GM18520 (cell line): ENCODE results near the gene IL9.

Experiments used
- ATAC-seq: cut with Tn5 transposase; IDR thresholded peaks from one replicate; pipeline ENCODE4 v1.9.1; 2021; ENCODE audit not compliant: unreplicated experiment

IL9 gene

GRCh38 chr5:135891791-135892190 lies 3.9 kb downstream of the IL9 start:
- no peak for ATAC-seq

GRCh38 chr5:135891268-135891667 lies 4.4 kb downstream of the IL9 start:
- no peak for ATAC-seq

GRCh38 chr5:135890867-135891266 lies 4.8 kb downstream of the IL9 start:
- peak; percentile 79 for ATAC-seq

- no peak for ATAC-seq
These were observed 5.3 kb downstream of the IL9 start for GRCh38 chr5:135890296-135890695.

GRCh38 chr5:135887881-135888614 lies 7.6 kb downstream of the IL9 start:
- no peak for ATAC-seq

GRCh38 chr5:135887447-135887864 lies 8.2 kb downstream of the IL9 start:
- peak; percentile 66 for ATAC-seq

GRCh38 chr5:135886136-135886535 lies 9.5 kb downstream of the IL9 start:
- no peak for ATAC-seq

GRCh38 chr5:135885031-135885430 lies 10.6 kb downstream of the IL9 start:
- ATAC-seq: no peak

- no peak for ATAC-seq
These were observed 12.2 kb downstream of the IL9 start for GRCh38 chr5:135883441-135883840.

GRCh38 chr5:135883026-135883425 lies 12.6 kb downstream of the IL9 start:
- ATAC-seq: no peak

GRCh38 chr5:135881819-135882218 lies 13.8 kb downstream of the IL9 start:
- no peak for ATAC-seq

- no peak for ATAC-seq
These were observed 14.4 kb downstream of the IL9 start for GRCh38 chr5:135881244-135881643.

- no peak for ATAC-seq
These were observed 14.8 kb downstream of the IL9 start for GRCh38 chr5:135880801-135881200.

- no peak for ATAC-seq
These were observed 15.4 kb downstream of the IL9 start for GRCh38 chr5:135880278-135880677.

GRCh38 chr5:135879591-135879990 lies 16.1 kb downstream of the IL9 start:
- ATAC-seq: no peak

- ATAC-seq: no peak
These were observed 17.5 kb downstream of the IL9 start for GRCh38 chr5:135878156-135878620.

- ATAC-seq: no peak
These were observed 18.0 kb downstream of the IL9 start for GRCh38 chr5:135877570-135878155.

- no peak for ATAC-seq
These were observed 19.5 kb downstream of the IL9 start for GRCh38 chr5:135876146-135876545.

- ATAC-seq: no peak
These were observed 20.1 kb downstream of the IL9 start for GRCh38 chr5:135875567-135875966.

- no peak for ATAC-seq
These were observed 21.2 kb downstream of the IL9 start for GRCh38 chr5:135874461-135874860.

- no peak for ATAC-seq
These were observed 21.8 kb downstream of the IL9 start for GRCh38 chr5:135873831-135874230.

- no peak for ATAC-seq
These were observed 24.2 kb downstream of the IL9 start for GRCh38 chr5:135871268-135871915.
